Kasumi-1 (cell line): ENCODE measurements around the gene LTBP1.

ENCODE experiments used
- DNase-seq, 2 experiments: peaks; one replicate each; lab custom pipeline; 2025; lab: John Stamatoyannopoulos, UW

LTBP1 gene

DNA sequence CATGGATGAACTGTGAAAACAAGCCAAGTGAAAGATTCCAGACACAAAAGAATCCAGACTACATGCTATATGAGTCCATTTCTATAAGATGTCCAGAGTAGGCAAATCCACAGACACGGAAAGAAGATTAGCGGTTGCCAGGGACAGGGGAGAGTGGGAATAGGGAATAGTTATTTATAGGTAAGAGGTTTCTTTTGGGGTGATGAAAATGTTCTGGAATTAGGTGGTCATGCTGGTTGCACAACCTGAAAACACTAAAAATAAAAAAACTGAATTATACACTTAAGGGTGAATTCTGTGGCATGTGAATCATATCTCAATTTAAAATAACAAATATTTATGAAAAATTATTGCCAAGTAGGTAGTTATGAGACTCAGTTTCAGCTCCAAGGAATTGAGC lies 168.4 kb downstream of the LTBP1 start:
- DNase-seq: no peak

DNA sequence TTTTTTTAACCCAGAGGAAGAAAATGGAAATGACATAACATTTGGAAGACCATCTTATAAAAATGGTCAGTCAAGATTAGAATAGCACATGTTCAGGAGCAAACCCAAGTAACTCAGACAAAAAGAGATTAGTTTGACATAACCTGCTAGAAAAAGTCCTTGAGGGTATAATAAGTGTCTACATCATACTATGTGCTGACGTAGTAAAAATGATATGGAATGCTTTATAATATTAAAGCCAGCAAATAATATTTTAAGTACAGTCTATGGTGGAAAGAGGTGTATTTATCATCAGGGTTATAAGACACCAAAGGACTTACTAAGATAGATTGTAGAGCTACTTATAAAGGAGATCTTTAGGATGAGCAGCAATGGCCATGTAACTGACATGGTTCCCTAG lies 169.0 kb downstream of the LTBP1 start:
- DNase-seq: no peak

DNA sequence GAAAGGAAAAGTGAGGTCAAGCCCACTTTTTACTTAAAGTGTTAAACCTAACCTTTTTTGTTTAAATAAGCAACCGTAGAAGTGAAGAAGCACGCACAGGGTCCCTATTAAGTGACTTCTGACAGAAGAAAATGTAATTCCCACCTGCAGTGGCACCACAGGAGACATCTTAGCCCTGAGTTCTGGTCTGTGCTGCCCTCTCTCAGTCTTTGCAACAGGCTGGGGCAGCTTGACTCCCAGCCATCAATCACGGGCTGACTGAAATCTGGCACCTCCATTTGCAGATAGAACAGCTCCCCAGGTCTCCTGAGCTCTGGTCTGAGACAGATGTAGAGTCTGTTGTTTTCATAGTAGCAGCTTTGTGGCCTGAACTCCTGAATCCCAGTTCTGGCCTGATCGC lies 170.0 kb downstream of the LTBP1 start:
- DNase-seq: no peak

DNA sequence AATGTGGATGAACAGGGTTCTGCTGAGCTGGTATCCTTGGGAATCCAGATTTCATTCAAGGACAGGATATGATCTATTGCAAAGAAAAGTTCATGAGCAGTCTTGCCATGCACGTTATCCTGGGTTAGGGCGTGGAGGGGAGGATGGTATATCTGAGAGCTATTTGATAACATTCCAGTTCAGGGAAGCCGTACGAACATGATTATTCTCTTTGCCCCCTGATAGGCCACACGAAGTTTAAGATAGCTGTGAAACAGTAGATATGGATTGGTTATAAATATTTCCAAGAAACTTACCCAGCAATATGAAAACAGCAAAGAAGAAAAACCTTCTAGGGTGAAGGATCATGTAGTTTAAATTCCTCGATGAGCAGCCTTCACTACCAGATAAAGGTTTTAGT lies 171.9 kb downstream of the LTBP1 start:
- no peak for DNase-seq

DNA sequence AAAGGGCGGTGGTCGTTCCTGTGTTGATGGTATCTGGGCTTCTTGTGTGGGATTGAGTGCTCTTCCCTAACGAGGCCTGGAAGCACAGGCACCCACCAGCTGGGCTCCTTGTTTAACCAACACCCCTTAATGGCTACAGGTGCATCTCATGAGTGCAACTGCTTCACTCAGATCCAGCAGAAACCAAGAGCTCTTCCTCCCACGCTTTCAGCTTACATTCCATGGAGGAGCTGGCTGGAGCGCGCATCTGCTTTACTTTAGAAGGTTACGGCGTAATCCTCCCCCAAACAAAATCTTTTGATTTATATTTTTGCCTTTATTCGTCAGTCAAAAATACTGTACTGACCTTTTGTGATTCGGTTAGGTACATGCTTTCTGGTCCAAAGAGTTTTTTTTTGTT lies 174.7 kb downstream of the LTBP1 start:
- no peak for DNase-seq

DNA sequence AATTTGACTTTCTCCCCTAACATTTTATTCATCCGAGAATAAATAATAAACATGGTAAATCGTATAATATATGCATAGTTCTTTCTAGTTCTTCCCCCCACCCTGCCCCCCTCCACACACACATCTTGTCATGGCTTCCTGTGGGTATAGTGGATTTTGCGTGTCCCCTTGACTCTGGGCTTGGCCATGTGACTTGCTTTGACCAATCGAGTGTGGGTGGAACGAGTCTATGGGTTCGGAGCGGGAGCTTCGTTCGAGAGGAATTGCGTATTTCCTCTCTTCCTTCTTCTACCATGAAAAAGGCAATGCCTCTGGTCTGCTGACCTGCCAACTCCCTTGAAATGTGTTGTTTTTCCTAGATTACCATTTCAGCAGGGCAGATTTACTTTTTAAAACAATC lies 175.2 kb downstream of the LTBP1 start:
- no peak for DNase-seq

DNA sequence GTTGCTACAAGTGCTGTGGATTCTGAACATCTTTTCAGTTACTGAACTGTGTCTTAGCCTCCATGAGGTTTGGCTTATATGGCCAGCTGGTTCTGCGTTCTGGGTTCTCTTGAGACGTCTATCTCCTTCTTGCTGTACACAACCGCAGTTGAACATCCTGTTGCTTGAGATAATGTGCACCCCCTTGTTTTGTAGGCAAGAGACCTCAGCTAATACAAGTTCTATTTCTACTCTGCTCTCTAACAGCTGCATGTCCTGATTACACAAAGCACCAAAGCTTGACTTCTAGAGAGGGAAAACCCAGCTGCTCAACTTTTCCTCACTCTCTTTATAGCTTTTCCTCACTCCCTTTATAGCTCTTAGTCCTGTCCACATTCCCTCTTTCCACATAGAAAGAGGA lies 176.0 kb downstream of the LTBP1 start:
- DNase-seq: no peak

DNA sequence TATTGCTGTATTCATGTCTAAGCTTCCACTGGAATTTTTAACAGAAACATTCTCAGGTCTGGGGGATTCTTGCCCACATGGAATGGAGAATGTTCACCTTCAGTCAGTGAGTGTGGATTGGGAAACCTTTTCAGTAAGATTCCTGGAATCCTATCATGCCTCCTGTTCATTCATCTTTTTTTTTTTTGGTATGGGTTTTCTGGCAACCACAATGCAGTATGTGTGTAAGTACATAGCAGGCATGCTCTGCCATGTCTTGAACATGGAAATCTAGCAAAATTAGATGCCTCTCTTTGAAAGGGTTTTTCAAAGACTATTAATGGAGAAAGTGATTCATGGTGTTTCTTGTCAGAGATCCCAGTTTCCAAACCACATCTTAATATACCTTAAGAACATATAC lies 176.5 kb downstream of the LTBP1 start:
- DNase-seq: no peak

DNA sequence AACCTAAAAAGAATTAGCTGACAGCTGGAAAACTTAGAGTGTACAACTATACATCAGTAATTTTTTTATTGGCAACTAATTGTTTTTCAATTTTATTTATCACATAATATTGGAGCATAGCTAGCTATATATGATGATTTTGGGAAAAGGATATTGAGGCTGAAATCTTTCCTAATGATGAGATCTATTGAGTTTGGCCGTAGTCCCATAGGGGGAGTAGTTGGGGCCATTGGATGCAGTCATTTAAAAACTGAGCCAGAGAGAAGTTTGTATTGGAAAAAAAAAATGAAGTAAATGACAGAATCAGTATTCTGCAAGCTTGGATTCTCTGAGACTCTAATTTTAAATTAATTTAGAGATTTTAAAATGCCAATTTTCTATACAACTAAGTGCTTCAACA lies 179.8 kb downstream of the LTBP1 start:
- DNase-seq: no peak

DNA sequence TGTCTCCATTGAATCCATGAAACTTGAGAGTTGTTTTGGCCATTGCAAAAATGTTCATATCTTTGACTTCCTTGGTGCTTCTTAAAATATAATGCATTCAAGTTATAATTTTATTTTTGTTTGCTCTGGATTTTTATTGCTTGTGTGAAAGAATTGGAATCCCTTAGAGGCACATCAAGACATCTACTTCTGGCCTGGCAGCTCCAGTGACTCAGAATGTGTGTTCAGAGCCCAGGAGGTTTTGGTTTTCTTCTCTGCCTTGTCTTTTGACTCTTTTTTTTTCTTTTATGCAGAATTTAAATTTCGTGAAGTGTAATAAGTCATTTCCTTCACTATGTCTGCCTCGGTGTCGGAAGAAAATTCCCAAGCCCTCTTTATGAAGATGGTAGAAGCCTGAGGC lies 180.2 kb downstream of the LTBP1 start:
- DNase-seq: no peak

DNA sequence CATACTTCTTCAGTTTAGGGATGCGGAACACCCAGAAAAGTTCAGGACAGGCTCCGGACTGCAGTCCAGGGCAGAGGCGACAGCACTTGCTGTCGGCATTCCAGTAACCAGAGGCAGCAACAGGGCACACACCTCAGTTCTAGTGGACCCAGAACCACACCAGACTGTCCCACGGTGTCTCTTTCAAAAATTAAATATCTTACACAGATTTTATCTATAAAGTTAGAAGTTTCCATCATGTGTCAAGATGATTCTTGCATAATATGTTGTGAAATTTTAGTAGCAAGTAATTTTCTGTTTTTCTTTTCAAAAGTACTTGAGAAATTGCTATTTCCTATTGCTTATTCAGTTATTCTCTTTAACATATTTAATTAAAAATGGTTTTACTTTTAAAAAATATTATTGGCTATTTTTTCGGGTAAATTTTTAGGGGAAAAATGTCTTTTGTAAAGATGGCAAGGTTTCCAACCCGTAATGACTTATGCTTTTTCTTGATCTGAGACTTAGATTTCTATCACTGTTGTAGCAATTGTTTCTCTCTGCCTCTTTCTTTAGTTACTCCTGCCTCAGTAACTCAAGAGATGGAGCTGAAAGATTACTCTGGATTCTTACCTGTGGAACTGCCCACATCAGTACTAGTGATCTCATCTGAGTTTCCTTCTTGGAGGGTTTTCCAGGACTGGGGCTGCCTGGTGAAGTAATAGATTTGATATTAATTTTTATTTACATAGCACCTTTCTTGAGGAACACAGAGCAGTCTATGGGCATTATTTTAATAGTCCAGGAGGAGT lies 182.7 kb downstream of the LTBP1 start:
- no peak for DNase-seq

DNA sequence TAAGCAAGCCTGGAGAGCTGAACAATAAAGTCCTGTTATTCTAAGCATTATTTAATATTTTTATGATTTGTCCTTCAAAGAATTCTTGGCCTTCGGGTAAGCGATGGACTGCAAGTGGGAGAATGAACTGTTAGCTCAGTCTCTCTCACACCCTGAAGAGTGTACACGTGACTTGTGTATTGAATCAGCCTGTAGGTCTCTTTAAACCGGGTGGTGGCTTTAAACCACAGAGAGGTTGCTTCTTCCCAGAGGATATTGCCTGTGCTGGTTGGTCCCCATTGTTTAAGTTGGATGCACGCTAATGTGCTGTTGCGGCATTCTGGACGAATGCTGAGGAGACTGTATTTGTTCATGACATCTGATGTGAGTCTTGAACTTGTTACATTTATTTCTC lies 183.3 kb downstream of the LTBP1 start:
- DNase-seq: no peak

DNA sequence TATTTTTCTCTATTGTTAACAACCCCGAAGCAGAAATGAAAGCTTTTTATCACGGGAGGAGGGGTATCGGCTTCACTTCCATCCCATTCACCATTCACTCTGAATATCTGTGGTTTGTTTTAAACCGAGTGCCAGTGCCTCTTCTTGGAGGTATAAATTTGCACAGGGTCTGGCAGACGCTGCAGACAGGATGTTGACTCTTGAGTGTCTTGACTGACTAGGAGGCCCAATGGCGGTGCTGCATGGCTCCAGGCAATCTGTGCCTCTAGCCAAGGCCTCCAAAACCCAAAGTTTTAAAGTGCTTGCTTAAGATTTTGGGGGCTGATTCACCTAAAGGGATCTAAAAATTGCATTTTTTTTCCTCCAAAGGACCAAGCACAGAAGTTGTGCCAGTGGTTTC lies 183.8 kb downstream of the LTBP1 start:
- DNase-seq: no peak

DNA sequence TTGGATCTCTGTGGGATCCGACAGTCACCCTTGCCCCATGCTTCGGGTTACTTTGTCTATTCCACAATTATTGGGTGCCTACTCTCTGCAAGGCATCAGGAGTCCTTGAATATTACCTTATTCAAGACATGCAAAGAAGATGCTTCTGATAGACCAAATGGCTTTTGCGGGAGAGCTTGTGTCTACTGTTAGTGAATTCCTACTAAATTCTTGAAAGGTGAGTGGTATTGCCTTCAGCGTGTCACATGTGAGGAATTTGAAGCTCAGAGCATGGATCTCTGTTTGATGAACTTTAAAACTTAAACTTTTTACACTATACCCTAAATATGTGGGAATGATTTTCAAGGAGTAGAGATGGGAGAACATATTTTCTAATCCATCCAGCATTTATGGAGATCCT lies 184.4 kb downstream of the LTBP1 start:
- no peak for DNase-seq

DNA sequence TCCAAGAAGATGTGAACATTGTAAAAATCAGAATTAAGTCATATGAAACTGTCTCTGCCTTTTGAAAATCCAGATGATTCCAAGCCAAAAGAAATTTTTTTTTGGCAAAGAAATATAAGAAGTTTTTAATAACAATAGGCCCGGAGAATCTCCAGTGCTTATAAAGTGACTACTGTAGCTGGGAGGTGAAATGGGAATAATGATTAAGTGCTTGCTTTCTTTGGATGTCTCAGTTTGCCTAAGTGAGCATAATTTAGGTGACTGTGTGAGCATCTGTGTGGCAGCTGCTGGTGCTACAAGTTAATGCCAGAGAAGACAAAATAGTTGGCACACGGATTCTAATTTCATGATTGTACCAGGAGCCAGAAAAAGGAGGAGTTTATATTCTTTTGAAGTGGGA lies 185.0 kb downstream of the LTBP1 start:
- DNase-seq: no peak

DNA sequence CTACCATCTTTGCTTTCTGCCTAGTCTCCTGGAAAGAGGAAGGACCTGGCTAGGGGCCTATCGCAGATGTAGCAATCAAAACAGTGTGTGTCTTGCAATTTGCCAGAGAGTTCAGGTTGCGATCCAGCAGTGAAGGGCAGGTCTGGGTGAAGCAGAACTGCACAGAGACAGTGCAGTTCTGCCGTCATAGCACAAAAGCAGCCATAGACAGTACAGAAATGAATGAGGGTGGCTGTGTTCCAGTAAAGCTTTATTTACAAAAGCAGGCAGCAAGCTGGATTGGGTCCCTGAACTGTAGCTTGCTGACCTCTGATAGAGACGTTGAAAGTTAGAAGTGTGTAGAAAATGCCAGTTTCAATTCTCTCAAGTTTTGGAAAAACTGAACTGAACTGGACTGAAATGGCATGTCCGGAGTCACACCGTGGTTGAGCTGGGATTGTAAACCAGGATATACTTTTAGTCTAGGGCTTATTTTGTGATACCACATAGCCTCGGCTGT lies 186.8 kb downstream of the LTBP1 start:
- peak; percentile 29 to 42 for DNase-seq

DNA sequence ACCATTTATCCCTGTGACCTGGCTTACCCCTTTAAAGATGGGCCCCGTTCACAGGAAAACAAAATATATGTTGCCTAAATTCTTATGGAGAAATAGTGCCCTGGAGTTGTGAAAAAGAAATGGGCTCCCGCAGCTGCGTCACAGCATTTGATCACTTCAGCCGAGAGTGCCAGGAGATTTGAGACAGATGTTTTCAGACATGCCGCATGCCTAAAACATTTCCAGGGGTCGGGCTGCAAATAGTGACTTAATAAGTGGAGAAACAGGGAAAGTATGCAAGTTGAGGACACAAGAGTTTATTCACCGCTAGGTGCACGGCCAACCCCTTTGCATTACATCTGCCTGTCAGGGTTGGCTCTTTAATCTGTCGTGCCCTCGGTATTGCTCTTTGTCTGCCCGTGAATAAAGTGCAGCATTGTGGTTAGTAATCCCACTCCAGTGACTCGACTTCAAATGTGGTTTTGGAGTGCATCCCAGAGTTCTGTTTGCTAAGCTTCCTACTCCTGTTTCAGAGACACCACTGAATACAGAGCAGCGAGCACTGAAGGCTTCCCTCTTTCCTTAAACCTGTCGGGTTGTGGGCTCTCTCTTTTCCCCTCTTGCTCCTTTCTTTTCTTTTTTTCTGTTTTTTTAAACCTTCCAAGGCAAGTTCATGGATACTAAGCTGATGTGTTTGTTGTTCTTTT lies 187.5 kb downstream of the LTBP1 start:
- peak; percentile 15 to 22 for DNase-seq

DNA sequence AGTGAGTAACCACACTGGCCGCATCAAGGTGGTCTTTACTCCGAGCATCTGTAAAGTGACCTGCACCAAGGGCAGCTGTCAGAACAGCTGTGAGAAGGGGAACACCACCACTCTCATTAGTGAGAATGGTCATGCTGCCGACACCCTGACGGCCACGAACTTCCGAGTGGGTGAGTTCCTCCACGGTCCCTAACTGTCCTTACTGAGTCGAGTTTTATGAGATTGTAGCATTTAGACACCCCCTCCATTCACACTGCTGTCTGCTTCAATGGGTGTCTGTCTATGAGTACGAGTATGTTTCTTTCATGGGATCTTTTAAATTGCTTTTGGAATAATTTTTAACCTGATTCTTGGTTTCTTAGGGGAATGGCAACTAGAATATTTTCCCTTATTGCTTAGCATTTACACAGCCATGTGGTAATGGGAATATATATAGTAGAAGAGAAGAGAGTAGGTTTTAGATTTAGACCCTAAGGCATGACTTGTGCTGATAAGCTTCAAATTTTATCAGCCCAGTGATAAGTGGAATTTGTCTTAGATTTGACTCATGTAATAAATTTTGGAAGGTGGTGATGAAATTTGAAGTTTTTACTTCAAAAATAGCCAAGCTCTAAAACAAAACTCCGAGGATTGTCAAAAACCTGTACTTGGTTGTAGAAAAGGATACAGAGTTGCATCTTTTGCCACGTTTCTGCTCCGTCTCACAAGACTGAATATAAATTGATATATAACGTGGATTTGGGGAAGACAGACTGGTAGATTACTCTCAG lies 188.2 kb downstream of the LTBP1 start:
- DNase-seq: no peak

DNA sequence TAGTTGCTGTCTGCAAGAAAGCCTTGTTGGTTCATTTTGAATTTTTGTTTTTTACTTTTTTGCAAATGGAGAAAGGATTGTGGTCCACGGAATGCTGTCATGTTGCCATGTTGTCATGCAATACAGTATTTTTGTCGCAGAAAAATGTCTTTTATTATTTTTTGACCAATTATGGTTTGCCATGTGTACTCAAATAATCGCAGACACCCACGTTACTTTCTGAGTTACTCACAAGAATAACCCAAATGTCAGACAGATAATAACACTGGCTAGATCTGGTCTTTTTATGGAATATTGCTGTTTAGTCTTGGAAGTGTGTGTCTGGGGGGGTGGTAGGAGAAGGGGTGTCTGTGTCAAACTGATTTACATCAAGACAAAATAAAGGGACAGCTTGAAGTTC lies 188.9 kb downstream of the LTBP1 start:
- no peak for DNase-seq

DNA sequence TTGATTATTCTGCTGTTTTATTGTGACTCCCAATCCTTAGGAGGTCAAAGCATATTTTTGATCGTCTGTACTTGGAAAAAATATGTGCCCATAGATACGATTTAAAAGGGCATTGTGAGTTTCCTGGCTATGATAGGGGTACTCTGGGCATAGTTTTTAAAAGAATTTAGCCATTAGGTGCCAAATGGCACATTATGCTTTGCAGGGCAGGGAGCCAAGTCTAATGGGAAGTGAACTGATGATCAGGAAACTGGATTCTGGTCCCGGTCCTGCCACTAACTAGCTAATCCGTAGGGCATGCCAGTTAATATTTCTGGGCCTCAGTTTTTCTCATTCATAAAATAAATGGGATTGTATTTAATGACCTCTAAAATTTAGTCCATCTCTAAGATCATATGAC lies 189.3 kb downstream of the LTBP1 start:
- DNase-seq: no peak

DNA sequence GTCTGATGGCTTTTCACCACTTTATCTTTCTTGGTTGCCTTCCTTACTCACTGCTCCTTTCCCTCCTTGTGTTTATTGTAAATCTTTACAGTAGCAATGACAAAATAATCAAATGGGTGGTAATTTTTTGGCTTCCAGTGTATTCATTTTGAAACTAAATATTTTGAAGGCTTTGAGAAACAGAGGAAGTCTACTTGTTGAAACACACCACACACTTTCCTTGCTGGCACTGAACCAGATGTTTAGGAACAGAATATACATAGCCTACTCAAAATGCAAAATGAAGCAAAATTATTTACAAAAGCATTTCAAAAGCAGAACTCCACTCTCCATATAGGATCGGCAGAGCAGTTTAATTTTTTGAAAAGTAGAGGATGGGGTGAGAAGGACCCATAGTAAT lies 189.8 kb downstream of the LTBP1 start:
- no peak for DNase-seq

DNA sequence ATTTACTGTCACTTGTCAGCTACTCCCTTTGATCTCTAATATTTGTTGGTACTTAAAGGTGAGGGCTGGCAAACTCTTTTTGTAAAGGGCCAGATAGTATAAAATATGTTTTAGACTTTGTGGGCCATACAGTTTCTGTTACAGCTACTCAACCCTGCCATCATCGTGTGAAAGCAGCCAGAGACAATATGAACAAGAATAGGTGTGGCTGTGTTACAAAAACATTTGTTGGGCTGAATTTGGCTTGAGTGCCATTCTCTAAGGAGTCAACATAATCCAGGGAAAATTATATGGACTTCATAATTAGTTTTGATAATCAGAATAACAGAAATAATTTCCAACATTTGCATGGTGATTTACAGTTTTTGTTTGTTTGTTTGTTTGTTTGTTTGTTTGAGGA lies 190.6 kb downstream of the LTBP1 start:
- DNase-seq: no peak

DNA sequence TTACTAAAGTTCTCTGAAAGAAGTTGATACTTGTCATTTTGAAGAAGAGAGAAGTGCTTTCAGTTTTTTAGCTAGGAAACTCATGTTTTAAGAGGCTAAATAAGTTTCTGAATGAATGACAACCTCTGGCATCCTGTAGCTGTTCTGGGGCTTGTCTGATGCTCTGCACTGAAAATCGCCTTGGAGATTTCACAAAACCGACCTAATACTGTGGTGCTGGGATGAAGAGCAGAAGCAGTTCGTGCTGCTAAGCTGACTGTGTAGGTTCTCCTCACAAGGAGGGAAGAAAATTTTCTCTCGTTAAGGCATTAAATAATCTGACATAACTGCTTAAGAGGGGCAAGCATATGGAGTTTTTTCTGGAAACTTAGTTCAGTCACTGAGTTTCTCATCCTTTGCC lies 193.2 kb downstream of the LTBP1 start:
- no peak for DNase-seq
